Measurements from ENCODE around the gene ARNT2.

- no peak for TF ChIP-seq POLR2A (IDR thresholded peaks at IDR 0.05; ENCODE audit: insufficient read depth in 1 of 2, low read depth in 2 of 2, low read length in 2 of 2)
- no peak for TF ChIP-seq POLR2AphosphoS5 (IDR thresholded peaks at IDR 0.05; ENCODE audit: low read depth, low read length)
These were observed 164.1 kb downstream of the ARNT2 start for GRCh38 chr15:80568298-80568697.

Data from HepG2 (cell line).